Effector memory CD8-positive, alpha-beta T cell (primary cell): Measurements from ENCODE around the gene TTLL5.
A peak's percentile ranks its signal among the peaks of the same experiment; 100 is the strongest.
"Not testable (repeated sequence)": the region's sequence is repeated elsewhere in the genome, so short reads cannot be mapped to it uniquely, and the experiment has no call there.

ENCODE experiments used
- ATAC-seq: fragments of 150-1000 bp; cut with Tn5 transposase; replicated peaks from 2 replicates; pipeline ENCODE4 v1.10.0; 2021; ENCODE audit warnings: mild to moderate bottlenecking, moderate library complexity
- DNase-seq, 3 experiments: peaks; one replicate each; pipeline ENCODE4 v3.0.0; 2021
- H3K27ac Mint-ChIP-seq, 2 donors: one replicate each; pipeline ENCODE4 v1.8.0; 2022; ENCODE audit warnings: mild to moderate bottlenecking in 2 of 2, mixed read lengths in 2 of 2, moderate library complexity in 2 of 2
- H3K27me3 Mint-ChIP-seq, 2 donors: one replicate each; pipeline ENCODE4 v1.8.0; 2022; ENCODE audit warnings: mixed read lengths in 2 of 2
- H3K36me3 Mint-ChIP-seq: one replicate; pipeline ENCODE4 v1.8.0; 2022; ENCODE audit warnings: mild to moderate bottlenecking, moderate library complexity, mixed read lengths; ENCODE audit not compliant: insufficient read depth
- H3K4me1 Mint-ChIP-seq, 2 donors: one replicate each; pipeline ENCODE4 v1.8.0; 2022; ENCODE audit warnings: low read depth in 2 of 2, mixed read lengths in 2 of 2
- H3K4me3 Mint-ChIP-seq, 2 donors: one replicate each; pipeline ENCODE4 v1.8.0; 2022; ENCODE audit warnings: mild to moderate bottlenecking in 2 of 2, mixed read lengths in 2 of 2, moderate library complexity in 2 of 2
- H3K9me3 Mint-ChIP-seq, 2 donors: one replicate each; pipeline ENCODE4 v1.8.0; 2022; ENCODE audit warnings: mixed read lengths in 2 of 2

The TTLL5 gene

GRCh38 chr14:75906680-75907280 lies 245.7 kb downstream of the TTLL5 start:
- Mint-ChIP-seq H3K36me3 (peaks cover 2% of the 10 kb centered on the region), H3K4me3 (no peak overlapping the region), H3K27ac (peak overlapping the region in 1 of 2 donors; percentile 69), H3K27me3 (no peaks in the 10 kb centered on the region), H3K9me3 (no peaks in the 10 kb centered on the region), H3K4me1 (no peaks in the 10 kb centered on the region)
- DNase-seq (peak; percentile 63 to 72 (median 64)), ATAC-seq (peak; percentile 58)

- H3K27ac Mint-ChIP-seq: no peak overlapping the region
- ATAC-seq (no peak), DNase-seq (no peak)
- peaks cover 2% of the 10 kb centered on the region for H3K36me3 Mint-ChIP-seq
- no peaks in the 10 kb centered on the region for H3K9me3 Mint-ChIP-seq
- no peaks in the 10 kb centered on the region for H3K4me1 Mint-ChIP-seq
- no peak overlapping the region for H3K4me3 Mint-ChIP-seq
- no peaks in the 10 kb centered on the region for H3K27me3 Mint-ChIP-seq
These were observed 246.8 kb downstream of the TTLL5 start for GRCh38 chr14:75907756-75908359.

DNA sequence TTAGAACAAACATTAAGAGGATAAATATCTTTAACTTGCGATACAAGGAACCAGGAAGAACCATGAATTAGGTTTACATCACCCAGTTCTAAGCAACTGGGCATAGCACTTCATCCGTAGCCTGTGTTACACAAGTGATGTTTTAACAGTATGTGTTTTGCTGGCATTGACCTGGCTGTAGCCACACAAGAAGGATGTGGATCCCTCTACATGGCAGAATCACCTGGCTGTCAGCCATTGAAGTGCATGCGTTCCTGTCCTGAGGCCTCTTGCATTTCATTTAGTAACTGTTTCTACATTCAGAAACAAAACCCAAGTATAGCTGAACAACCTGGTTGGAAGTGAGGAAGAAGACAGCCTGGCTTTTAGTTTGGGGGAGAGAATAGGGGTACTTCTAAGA lies 248.6 kb downstream of the TTLL5 start:
- no peaks in the 10 kb centered on the region for H3K9me3 Mint-ChIP-seq
- no peak overlapping the region for H3K4me3 Mint-ChIP-seq
- H3K27ac Mint-ChIP-seq: peak overlapping the region in 1 of 2 donors; percentile 41
- H3K27me3 Mint-ChIP-seq: no peaks in the 10 kb centered on the region
- no peak for DNase-seq
- no peak for ATAC-seq
- H3K4me1 Mint-ChIP-seq: no peaks in the 10 kb centered on the region
- H3K36me3 Mint-ChIP-seq: peaks cover 5% of the 10 kb centered on the region

DNA sequence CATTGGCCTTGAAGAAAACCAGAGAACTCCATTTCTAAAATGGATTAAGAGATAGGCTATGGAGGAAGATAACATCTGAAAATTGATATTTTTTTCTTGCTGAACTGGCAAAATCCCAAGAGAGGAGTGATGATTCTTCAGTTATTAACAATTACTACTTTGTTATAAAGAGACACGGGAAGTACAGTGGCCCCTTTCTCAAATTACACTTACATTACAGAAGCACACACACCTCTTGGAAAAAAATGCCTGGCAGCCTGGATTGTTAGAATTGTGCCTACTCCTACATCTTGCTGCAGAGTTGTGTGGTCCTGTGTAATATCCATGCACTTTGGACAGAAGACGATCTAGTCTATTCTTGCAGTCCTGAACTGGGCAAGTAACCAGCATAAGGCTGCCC lies 249.0 kb downstream of the TTLL5 start:
- H3K36me3 Mint-ChIP-seq: peaks cover 6% of the 10 kb centered on the region

GRCh38 chr14:75911883-75912282 lies 250.8 kb downstream of the TTLL5 start:
- H3K36me3 Mint-ChIP-seq: peaks cover 6% of the 10 kb centered on the region
- DNase-seq: no peak

More for the DNA sequence above, 249.0 kb downstream of the TTLL5 start:
- Mint-ChIP-seq H3K27me3 (no peaks in the 10 kb centered on the region), H3K4me3 (no peak overlapping the region), H3K27ac (no peak overlapping the region), H3K4me1 (no peaks in the 10 kb centered on the region), H3K9me3 (no peaks in the 10 kb centered on the region)
- DNase-seq (no peak), ATAC-seq (no peak)

DNA sequence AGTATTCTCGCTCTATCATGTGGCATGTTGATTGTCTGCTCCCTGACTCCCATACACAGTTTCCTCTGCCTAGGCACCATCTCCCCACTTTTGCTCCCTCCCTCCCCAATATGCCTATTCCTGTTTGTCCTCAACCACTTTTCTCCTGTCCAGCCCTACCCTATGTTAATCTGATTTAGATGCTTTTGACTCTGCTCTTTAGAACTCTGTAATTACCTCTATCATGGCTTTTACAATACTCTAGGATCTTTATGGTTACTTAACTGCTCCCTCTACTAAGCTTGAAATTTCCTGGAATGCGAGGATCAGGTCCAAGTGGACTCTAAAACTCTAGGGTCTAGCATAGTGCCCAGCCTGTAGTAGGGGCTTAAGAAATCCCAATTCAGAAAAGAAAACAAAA lies 252.1 kb downstream of the TTLL5 start:
- Mint-ChIP-seq H3K4me1 (no peaks in the 10 kb centered on the region), H3K9me3 (no peaks in the 10 kb centered on the region), H3K27ac (no peak overlapping the region), H3K36me3 (peaks cover 6% of the 10 kb centered on the region), H3K4me3 (no peak overlapping the region), H3K27me3 (no peaks in the 10 kb centered on the region)
- DNase-seq (no peak), ATAC-seq (no peak)

More at GRCh38 chr14:75911883-75912282, 250.8 kb downstream of the TTLL5 start:
- no peaks in the 10 kb centered on the region for H3K27me3 Mint-ChIP-seq
- no peak overlapping the region for H3K4me3 Mint-ChIP-seq
- no peak for ATAC-seq
- H3K9me3 Mint-ChIP-seq: no peaks in the 10 kb centered on the region
- H3K27ac Mint-ChIP-seq: no peak overlapping the region
- no peaks in the 10 kb centered on the region for H3K4me1 Mint-ChIP-seq

GRCh38 chr14:75915045-75915444 lies 254.0 kb downstream of the TTLL5 start:
- ATAC-seq (no peak), DNase-seq (no peak)
- Mint-ChIP-seq H3K4me1 (no peaks in the 10 kb centered on the region), H3K36me3 (peaks cover 4% of the 10 kb centered on the region), H3K9me3 (no peaks in the 10 kb centered on the region), H3K27ac (no peak overlapping the region), H3K27me3 (no peaks in the 10 kb centered on the region), H3K4me3 (no peak overlapping the region)

- H3K4me3 Mint-ChIP-seq: no peak overlapping the region
- H3K4me1 Mint-ChIP-seq: no peaks in the 10 kb centered on the region
- peaks cover 4% of the 10 kb centered on the region for H3K36me3 Mint-ChIP-seq
- H3K9me3 Mint-ChIP-seq: no peaks in the 10 kb centered on the region
- no peak for ATAC-seq
- peak overlapping the region in 1 of 2 donors; percentile 59 for H3K27ac Mint-ChIP-seq
- DNase-seq: no peak
- no peaks in the 10 kb centered on the region for H3K27me3 Mint-ChIP-seq
These were observed 256.4 kb downstream of the TTLL5 start for GRCh38 chr14:75917322-75917945.

GRCh38 chr14:75917946-75918335 lies 256.9 kb downstream of the TTLL5 start:
- peaks cover 4% of the 10 kb centered on the region for H3K36me3 Mint-ChIP-seq
- H3K4me1 Mint-ChIP-seq: no peaks in the 10 kb centered on the region
- no peak overlapping the region for H3K4me3 Mint-ChIP-seq
- peak overlapping the region in 1 of 2 donors; percentile 59 for H3K27ac Mint-ChIP-seq
- no peak for DNase-seq
- no peaks in the 10 kb centered on the region for H3K9me3 Mint-ChIP-seq
- ATAC-seq: no peak
- H3K27me3 Mint-ChIP-seq: no peaks in the 10 kb centered on the region

DNA sequence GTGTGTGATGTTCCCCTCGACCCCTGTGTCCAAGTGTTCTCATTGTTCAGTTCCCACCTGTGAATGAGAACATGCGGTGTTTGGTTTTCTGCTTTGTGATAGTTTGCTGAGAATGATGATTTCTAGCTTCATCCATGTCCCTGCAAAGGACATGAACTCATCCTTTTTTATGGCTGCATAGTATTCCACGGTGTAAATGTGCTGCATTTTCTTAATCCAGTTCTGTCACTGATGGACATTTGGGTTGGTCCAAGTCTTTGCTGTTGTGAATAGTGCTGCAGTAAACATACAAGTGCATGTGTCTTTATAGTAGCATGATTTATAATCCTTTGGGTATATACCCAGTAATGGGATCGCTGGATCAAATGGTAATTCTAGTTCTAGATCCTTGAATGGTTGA lies 259.4 kb downstream of the TTLL5 start:
- H3K9me3 Mint-ChIP-seq, H3K4me3 Mint-ChIP-seq, ATAC-seq, H3K36me3 Mint-ChIP-seq, DNase-seq, H3K4me1 Mint-ChIP-seq, H3K27ac Mint-ChIP-seq, H3K27me3 Mint-ChIP-seq: not testable (repeated sequence)

- H3K27ac Mint-ChIP-seq, H3K4me1 Mint-ChIP-seq, H3K4me3 Mint-ChIP-seq, H3K27me3 Mint-ChIP-seq, H3K36me3 Mint-ChIP-seq, ATAC-seq, DNase-seq, H3K9me3 Mint-ChIP-seq: not testable (repeated sequence)
These were observed 264.2 kb downstream of the TTLL5 start for GRCh38 chr14:75925141-75925840.

- Mint-ChIP-seq H3K36me3 (no peaks in the 10 kb centered on the region), H3K27me3 (no peaks in the 10 kb centered on the region), H3K27ac (no peak overlapping the region), H3K4me1 (peaks cover 0 to 4% of the 10 kb centered on the region in 2 donors), H3K4me3 (no peak overlapping the region), H3K9me3 (no peaks in the 10 kb centered on the region)
- ATAC-seq (no peak), DNase-seq (no peak)
These were observed 265.5 kb downstream of the TTLL5 start for GRCh38 chr14:75926431-75927115.

GRCh38 chr14:75927564-75928087 lies 266.6 kb downstream of the TTLL5 start:
- H3K27me3 Mint-ChIP-seq: no peaks in the 10 kb centered on the region
- H3K4me3 Mint-ChIP-seq: no peak overlapping the region
- H3K27ac Mint-ChIP-seq: no peak overlapping the region
- DNase-seq: no peak
- H3K9me3 Mint-ChIP-seq: no peaks in the 10 kb centered on the region
- no peaks in the 10 kb centered on the region for H3K36me3 Mint-ChIP-seq
- H3K4me1 Mint-ChIP-seq: peaks cover 0 to 4% of the 10 kb centered on the region in 2 donors
- ATAC-seq: no peak
